ENCODE measurements around the gene KIF3A.

The KIF3A gene

GRCh38 chr5:132770476-132771159, 33.3 kb upstream of the KIF3A start:
- no peak for DNase-seq

DNA sequence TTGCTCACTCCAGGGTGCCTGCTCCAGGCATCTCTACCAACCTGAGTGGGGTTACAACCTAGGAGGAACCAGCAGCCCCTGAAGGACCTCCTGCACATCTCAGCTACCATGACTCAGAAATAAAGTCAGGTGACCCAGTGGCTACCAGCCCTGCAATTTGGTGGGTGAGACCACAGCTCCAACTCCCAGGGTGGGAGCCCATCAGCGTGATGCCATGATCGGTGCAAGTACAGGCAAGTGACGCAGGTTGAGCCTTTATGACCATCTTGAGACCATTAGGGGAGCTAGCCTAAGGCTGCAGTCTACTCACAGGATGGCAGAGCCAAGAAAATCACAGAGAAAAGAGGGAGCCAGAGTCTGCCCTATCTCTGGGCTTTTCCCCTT, 31.1 kb upstream of the KIF3A start:
- DNase-seq: no peak

- no peak for DNase-seq
Observed at GRCh38 chr5:132767150-132767549, 29.8 kb upstream of the KIF3A start.

DNA sequence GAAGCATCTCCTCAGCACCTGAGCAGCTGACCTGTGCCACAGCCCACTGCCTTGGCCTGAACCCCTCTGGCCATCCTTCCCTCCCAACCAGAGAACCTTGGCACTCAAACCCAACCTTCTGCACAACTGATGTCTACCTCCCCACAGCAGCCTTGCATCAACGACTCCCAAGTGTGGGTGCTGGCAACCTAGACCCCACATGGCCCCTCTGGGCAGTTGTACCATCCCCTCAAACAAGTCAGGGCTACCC, 29.4 kb upstream of the KIF3A start:
- DNase-seq: no peak

DNA sequence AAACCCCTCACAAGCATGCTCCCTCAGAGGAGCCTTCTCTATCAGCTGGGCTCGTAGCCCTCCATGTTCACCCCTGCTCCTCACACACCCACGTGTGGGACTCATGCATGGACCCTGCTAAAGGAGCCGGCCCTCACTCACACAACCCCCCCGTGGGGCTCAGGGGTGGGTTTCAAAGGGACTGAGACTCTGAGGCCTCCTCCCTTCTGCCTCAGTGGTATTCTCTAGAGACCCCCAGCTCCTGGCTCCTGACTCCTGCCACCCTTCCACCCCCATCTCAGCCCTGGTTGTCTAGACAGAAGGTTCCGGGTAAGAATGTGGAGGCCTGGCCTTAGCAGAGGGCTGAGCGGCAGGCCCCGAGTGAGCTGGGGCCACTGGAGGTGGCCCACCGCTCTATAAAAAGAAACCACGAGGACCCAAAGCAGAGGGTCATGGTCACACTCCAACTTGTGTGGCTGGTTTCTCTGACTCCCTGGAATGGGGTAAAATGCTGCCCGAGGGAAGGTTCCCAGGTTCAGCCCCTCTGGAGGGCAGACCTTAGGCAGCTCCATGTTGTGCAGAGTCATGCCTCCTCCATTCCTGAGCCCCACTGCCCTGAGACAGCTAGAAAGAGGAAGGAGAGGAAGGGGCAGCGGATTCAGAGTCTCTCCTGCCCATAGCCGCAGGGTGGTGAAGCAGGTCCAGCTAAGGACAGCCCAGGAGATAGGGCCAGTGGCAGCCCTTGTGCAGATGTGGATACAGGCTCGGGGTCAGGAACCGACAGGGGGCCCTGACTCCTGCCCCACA, 28.9 kb upstream of the KIF3A start:
- no peak for DNase-seq

DNA sequence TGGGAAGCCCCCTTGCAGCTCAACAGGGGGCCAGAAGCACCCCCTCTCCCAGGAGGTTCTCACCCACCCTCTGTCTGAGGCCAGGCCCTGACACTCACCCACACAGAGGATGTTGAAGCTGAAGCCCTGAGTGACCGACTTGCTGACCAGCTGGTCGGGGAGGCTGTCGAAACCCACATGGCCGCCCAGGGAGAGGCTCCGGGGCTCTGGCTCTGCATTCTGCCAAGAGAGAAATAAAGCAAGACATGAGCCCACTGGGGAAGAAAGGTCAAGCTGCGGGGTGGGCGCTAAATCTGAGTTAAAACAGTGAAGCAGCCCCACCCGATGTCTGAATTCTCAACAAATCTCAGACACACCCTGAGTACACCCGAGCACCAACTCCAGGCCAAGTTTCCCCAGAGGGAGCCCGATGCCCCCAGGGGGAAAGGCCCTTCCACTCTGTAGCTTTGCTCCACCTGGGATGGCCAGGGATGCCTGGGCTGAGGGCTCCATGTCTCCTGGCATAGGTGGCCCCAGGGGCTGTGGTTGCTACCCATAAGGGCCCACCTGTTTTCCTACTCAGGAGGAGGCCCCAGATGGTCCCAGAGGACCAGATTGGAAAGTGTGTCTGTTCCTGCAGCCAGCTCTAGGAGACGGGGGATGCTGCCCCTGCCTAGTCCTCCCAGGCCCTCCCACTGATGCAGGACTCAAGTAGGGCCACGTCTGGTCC, 28.1 kb upstream of the KIF3A start:
- no peak for DNase-seq

- DNase-seq: no peak
Observed at GRCh38 chr5:132764671-132765238, 27.4 kb upstream of the KIF3A start.

DNA sequence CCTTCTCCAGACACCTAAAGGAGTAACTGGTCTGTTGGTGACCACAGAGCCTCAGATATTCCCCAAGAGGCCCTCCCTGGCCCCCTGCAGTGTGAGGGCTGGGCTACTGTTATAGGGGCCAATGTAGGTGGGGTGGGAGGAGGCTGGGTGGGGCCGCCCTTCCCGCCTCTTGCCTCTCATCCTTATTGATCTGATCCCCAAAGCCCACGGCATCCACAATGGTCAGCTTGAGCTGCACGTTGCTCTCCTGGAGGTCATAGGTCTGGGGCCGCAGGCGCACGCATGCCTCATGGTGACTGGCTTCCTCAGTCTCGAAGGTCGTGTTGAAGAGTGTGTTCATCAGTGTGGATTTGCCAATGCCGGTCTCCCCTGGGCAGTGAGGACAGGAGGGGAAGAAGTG, 26.7 kb upstream of the KIF3A start:
- DNase-seq: no peak

DNA sequence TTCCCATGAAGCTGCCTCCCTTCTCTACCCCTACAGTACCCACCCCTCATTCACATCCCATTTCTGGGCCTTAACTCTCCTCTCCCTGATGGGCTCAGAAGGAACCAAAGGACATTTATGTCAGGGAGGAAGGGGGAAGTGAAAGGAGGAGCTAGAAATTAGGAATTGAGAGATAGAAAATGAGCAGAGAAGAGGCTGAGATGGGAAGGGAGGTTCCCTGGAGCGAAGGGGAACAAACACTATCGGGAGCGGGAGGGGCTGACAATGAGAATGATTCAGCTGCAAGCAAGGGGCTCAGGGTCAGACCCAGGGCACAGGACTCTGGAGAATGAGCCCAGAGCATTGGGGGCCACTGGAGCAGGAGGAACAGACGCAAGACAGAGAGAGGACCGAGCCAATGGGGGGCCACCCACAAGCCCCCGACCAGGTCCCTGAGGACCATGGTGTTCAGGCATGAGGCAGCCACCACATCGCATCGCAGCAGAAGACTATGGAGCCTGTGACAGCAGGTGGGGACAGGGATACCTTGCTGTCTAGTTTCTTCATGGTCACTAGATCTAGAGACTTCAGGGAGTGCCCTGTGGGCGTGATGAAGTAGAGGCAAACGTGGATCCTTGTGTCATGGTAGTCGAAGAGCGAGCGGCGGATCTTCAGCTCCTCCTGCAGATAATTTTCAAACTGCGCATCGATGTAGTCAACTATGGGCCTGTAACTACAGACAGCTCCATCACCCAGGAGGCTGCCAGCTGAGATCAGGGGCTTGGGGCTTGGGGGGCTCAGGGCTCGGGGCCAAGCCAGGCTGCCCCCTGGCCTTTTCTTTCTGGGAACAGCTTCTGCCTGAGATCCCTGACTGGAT, 26.1 kb upstream of the KIF3A start:
- no peak for DNase-seq

DNA sequence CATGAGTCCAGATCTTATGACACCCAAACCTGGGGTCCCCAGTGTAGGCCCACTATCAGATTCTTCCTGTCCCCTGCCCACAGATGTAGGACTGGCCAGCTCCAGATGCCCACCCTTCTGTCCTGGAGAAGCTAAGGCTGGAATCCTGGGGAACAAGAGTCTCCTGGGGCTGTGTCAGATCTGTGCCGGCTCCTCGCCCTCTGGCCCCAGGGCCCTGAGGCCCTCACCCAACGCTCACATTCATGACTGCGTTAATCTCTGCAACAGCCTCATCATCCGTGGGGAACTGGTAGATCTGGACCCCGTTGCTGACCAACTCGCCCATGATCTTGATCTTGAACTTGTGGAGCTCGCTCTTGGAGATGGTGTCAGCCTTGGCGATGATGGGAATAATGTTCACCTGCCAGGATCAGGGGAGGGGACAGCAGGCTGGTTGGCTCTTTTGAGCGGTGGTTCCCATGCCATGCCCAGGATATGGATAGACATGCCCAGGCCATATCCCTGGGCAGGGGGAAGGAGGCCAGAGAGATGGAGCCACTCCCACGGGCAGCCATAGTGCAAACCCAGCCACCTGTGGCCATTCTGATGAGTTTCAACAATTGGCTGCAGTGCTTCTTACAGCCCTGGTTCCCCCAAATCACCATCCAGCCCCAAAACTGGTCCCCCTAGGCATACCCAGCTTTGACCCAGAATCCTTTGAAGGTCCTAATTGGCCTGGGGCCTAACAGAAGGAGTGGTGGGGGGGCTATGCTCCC, 25.1 kb upstream of the KIF3A start:
- DNase-seq: no peak

DNA sequence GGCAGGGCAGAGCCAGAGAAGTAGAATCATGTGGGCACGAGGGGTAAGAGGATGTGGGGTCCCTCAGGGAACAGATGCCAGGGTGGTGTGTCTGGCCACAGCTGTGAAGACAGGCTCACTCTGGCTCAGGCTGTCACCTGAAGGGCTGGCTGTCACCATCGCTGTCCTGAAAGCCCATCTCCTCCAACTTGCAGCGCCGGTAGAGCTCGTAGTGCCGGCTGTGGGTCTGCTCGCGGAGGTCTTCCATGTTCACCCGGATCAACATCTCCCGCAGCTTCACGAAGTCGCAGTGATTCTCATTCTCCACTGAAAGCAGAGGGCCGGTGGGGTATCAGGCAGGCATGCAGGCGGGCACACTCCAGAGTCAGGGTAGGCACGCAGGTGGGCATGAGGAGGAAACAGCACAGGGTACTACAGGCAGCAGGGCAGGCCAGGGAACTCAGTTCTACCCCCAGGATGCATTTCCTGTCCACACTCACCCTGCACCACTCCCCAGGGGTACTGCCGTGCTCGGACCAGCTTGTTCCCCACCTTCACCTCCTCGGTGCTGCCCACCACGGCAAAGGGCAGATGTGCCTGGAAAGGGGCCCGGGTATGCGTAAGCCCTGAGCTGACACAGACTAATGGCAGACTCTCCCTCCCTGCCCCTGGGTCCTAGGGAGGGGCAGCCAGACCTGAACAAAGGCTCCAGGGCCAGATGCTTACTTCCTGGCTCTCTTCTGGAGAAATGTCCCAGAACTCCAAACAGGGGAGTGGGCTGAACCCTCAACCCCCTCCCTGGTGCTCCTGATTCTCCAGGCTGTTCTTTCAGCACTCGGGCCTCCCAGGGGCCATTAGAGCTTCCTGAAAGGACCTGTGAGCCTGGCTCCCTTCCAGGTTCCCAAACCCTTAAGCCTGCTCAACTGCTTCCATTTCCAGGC, 24.2 kb upstream of the KIF3A start:
- DNase-seq: no peak

DNA sequence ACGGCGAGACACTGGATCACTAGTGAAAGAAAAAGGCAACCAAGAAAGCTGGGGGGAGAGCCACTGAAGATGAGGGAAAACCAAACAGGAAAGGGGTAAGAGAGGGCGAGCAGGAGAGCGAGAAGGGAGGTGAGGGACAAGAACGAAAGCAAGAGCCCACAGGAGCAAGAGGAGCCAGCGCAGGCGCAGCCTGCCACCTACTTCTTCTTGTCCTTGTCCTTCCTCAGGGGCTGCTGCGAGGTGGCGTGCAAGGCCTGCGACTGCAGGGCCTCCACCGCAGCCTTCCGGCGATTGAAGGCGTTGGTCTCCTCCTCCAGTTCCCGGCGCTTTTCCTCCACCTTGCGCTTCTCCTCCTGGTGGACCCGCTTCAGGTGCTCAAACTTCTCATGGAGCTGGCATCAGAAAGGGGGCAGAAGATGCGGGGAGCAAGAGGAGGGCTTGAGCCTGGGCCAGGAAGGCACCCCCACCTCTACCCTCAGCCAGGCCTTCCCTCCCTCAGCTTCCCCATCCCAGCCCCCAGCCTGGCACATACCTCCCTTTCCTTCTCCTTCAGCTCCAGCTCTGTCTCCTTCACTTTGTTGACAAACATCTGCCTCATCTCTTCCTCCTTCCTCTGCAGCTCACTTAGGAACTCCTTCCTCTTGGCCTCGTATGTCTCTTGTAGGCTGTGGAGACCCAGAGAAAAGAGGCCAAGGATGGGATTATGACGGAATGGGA, 23.4 kb upstream of the KIF3A start:
- DNase-seq: no peak

DNA sequence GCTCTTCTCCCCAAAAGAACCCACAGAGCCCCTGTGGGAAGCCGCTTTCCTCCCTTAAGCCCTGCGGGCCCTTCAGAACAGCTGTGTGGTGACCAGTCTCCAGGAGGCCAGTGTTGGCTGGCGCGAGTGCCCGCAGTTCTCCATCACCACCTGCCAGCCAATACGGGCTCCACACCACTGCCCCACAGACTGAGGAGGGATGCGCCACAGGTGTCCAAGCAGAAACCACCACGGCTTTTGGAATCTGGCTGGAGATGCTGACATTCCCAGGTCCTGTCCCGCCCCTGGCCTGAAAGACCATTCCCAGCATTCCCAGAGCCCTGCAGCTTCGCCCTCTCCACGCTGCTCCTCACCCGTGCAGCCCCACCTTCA, 22.7 kb upstream of the KIF3A start:
- DNase-seq: no peak

- no peak for DNase-seq
Observed at GRCh38 chr5:132759114-132760048, 22.0 kb upstream of the KIF3A start.

DNA sequence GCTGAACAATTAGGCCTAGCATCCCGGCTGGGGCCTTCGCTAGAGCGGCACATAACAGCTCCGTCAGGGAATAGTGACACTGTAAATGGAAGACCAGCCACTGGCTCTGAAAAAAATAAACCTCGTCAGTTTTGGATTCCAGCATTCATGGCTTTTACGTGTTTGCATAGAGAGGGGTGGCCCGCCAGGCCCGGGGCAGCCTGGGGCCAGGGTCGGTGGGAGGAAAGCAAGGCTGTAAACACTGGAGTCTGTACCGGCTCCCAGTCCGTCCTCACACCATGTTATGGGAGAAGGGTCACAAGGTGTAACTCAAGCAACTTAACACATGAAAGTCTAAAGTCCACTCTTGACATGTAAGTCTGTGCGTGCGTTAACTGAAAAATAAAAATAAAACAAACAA, 21.1 kb upstream of the KIF3A start:
- no peak for DNase-seq

DNA sequence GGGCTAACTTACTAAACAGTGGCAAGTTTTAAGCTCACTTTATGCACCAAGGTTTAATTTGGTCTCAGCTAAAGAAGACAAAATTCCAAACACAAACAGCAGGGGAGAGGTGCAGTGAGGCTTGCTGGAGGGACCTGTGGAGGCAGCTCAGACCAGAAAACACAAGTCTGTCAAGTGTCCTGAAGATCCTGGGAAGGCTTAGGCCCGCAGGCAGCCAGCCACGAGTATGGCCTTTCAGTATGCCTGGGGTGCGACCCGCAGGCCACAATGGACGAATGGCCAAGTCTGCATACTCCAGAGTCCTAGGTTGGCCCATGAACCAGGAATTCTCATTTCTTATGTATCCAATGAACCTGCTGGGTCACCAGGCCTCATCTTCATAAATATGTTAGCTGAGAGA, 19.2 kb upstream of the KIF3A start:
- no peak for DNase-seq

DNA sequence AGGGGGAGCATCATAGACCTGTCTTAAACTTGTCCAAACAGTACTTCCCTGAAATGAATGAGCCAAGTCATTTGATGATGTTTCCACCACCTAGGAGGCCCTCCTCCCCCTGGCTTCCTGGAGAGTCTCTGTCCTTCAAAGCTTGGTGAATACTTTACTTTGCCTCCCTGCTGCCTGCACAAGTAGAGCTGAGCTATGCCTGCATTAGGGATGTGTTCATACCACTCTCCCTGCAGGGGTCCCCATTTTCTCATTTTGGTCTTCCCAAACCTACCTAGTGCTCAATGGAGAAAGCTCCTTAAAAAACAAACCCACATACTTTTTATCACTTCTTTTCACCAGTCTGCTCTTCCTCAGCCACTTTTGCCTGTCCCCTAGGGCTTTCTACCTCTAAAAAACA, 17.6 kb upstream of the KIF3A start:
- DNase-seq: no peak

- no peak for DNase-seq
Observed at GRCh38 chr5:132754111-132754510, 16.8 kb upstream of the KIF3A start.
